ENCODE data around the gene ATG5. TPM values are rescaled to one million over a fixed set of nuclear protein-coding genes. Genes with fewer than 3 reads are reported as not detected.

The ATG5 gene
- polyA plus RNA-seq = 10 to 100 TPM; 24.1 to 36.4 (median 33.5) TPM
- long read RNA-seq, donor 1, transcript ATG5-204 (8 exons, 3,216 nt) = major isoform, 18 of 92 reads
- long read RNA-seq, donor 1, partial matches to known transcripts = 68 of 92 reads
- long read RNA-seq, donor 1, other reads (novel, unspliced or antisense) = 0 of 92 reads
- long read RNA-seq, donor 2, transcript ATG5-204 (8 exons, 3,216 nt) = major isoform, 6 of 12 reads
- long read RNA-seq, donor 2, partial matches to known transcripts = 5 of 12 reads
- long read RNA-seq, donor 2, other reads (novel, unspliced or antisense) = 0 of 12 reads
- long read RNA-seq, donor 3, partial matches to known transcripts = 0 of 5 reads
- long read RNA-seq, donor 3, other reads (novel, unspliced or antisense) = 0 of 5 reads
- long read RNA-seq, donor 4 = 0 reads
- long read RNA-seq, donor 5, partial matches to known transcripts = 20 of 26 reads
- long read RNA-seq, donor 5, other reads (novel, unspliced or antisense) = 0 of 26 reads
- long read RNA-seq, donor 6, transcript ATG5-204 (8 exons, 3,216 nt) = major isoform, 6 of 17 reads
- long read RNA-seq, donor 6, partial matches to known transcripts = 6 of 17 reads
- long read RNA-seq, donor 6, other reads (novel, unspliced or antisense) = 0 of 17 reads
- long read RNA-seq, donor 7, transcript ATG5-204 (8 exons, 3,216 nt) = major isoform, 14 of 19 reads
- long read RNA-seq, donor 7, transcript ATG5-208 (7 exons, 3,035 nt) = minor isoform, 5 of 19 reads
- long read RNA-seq, donor 7, partial matches to known transcripts = 0 of 19 reads
- long read RNA-seq, donor 7, other reads (novel, unspliced or antisense) = 0 of 19 reads
- long read RNA-seq, donor 8, partial matches to known transcripts = 0 of 1 reads
- long read RNA-seq, donor 8, other reads (novel, unspliced or antisense) = 0 of 1 reads
- long read RNA-seq, donor 9, partial matches to known transcripts = 0 of 3 reads
- long read RNA-seq, donor 9, other reads (novel, unspliced or antisense) = 0 of 3 reads
- long read RNA-seq, donor 10, transcript ATG5-204 (8 exons, 3,216 nt) = major isoform, 11 of 28 reads
- long read RNA-seq, donor 10, transcript ATG5-208 (7 exons, 3,035 nt) = minor isoform, 6 of 28 reads
- long read RNA-seq, donor 10, partial matches to known transcripts = 8 of 28 reads
- long read RNA-seq, donor 10, other reads (novel, unspliced or antisense) = 0 of 28 reads

DNA sequence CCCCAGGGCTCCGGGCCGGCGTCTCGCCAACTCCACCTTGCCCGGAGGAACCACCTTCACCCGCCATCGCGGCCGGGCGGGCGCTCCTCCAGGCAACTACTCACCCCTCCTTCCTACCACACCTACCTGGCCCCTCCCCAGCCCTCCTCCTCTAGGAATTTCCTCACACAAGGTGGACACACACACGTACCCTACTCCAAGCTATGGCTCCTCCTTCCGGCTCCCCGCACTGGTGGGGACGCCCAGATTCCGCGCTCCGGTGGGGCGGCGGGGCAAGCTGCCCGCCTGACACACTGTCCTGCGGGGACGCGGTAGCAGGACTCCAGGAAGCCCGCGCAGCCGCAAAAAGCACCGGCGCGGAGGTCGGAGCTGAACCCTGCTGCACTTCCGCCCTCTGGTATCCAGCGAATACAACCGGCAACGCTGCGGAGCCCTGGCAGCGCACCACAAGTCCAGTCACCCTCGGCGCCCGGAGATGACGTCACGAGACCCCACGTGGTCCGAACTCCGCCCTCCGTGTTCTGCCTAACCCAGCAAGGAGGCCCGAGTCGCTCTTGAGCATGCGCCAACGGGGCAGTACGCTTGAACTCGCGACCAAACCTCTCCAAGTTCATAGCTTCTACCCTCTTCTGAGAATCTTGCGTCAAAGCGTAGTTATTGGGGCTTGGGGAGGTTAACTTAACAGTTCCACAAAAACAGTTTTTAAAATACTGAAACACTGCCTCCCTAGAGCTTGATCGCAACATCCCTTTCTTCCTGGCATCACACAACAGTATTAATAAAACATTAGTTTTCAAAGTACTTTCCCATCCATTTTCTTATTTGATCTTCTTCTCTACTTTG, at the start of gene ATG5:
Gene ATG5, minus strand, starts transcription at position 425 of the 843 bp plus-strand sequence. CDS start 9,552 bp downstream, outside the sequence.
- Histone ChIP-seq H3K9me3 (ENCODE audit: control insufficient read depth in 2 of 2, insufficient read depth in 1 of 2, low read depth in 1 of 2, low read length in 1 of 2) (no peaks in the 10 kb centered on the region), H3K4me3 (ENCODE audit: low read depth in 1 of 3, low read length in 3 of 3) (peak within 1 kb of the TSS; percentile 60 to 93 (median 82)), H3K4me1 (ENCODE audit: control insufficient read depth in 3 of 3, insufficient read depth in 2 of 3, low read depth in 1 of 3, low read length in 2 of 3) (peaks cover 4 to 8% (median 6%) of the 10 kb centered on the region in 3 donors), H3K27me3 (ENCODE audit: control insufficient read depth in 3 of 3, insufficient read depth in 3 of 3, low read length in 3 of 3) (peaks cover 0 to 3% (median 0%) of the 10 kb centered on the region in 3 donors), H3K36me3 (ENCODE audit: control insufficient read depth in 3 of 3, insufficient read depth in 2 of 3, low read depth in 1 of 3, low read length in 3 of 3) (no peaks in the 10 kb centered on the region), H3K27ac (ENCODE audit: low read depth in 1 of 3, low read length in 2 of 3) (peak within 1 kb of the TSS; percentile 94 to 98 (median 95))
- DNase-seq (peak; percentile 99 to 100), FAIRE-seq (no peak)
- 1 to 2% (median 1%) methylated on average over 53 to 56 of the region's 56 CpGs for WGBS, 3 donors

- Histone ChIP-seq H3K9me3 (ENCODE audit: control insufficient read depth in 2 of 2, insufficient read depth in 1 of 2, low read depth in 1 of 2, low read length in 1 of 2) (no peaks in the 10 kb centered on the region), H3K27ac (ENCODE audit: low read depth in 1 of 3, low read length in 2 of 3) (no peak overlapping the region), H3K36me3 (ENCODE audit: control insufficient read depth in 3 of 3, insufficient read depth in 2 of 3, low read depth in 1 of 3, low read length in 3 of 3) (no peaks in the 10 kb centered on the region), H3K4me1 (ENCODE audit: control insufficient read depth in 3 of 3, insufficient read depth in 2 of 3, low read depth in 1 of 3, low read length in 2 of 3) (peaks cover 0 to 7% (median 0%) of the 10 kb centered on the region in 3 donors), H3K4me3 (ENCODE audit: low read depth in 1 of 3, low read length in 3 of 3) (no peak overlapping the region), H3K27me3 (ENCODE audit: control insufficient read depth in 3 of 3, insufficient read depth in 3 of 3, low read length in 3 of 3) (no peaks in the 10 kb centered on the region)
- peak in 1 of 2 donors; percentile 23 for DNase-seq
- 33 to 67% (median 38%) methylated on average over 1 of the region's 1 CpG for WGBS, 3 donors
- FAIRE-seq = no peak
Measured at GRCh38 chr6:106373502-106374239, 48.1 kb upstream of the ATG5 start.

DNA sequence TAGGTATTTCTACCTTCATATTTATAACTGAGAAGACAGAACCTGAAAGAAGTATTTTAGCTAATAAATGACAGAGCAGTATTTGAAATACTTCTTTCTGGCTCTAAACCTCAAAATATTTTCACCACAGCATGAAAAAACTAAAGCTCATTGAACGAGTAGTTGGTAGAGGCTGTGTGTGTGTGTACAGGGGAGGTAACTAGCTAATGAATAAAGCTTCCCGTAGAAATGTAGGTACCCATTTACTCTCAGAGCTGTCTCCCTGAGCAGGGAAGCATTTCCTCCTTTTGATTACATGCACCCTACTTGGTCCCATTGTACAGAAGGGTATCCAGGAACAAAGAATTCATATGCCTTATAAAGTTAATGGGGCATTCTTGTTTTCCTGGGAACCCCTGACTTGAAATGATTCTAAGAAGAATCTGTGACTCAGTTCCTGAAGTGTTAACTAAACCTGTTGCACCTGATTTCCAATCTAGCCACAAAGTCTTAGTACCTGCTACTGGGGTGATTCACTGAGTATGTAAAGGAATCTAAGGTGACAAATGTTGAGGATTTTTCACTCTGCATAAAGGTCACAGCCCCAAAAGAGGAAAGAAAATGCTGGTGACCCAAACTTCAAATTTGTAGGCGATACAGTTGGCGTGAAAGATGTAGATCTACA, 47.4 kb upstream of the ATG5 start:
- no peak overlapping the region for H3K27ac ChIP-seq (ENCODE audit: low read depth in 1 of 3, low read length in 2 of 3)
- peaks cover 0 to 7% (median 0%) of the 10 kb centered on the region in 3 donors for H3K4me1 ChIP-seq (ENCODE audit: control insufficient read depth in 3 of 3, insufficient read depth in 2 of 3, low read depth in 1 of 3, low read length in 2 of 3)
- no peaks in the 10 kb centered on the region for H3K9me3 ChIP-seq (ENCODE audit: control insufficient read depth in 2 of 2, insufficient read depth in 1 of 2, low read depth in 1 of 2, low read length in 1 of 2)
- no peaks in the 10 kb centered on the region for H3K27me3 ChIP-seq (ENCODE audit: control insufficient read depth in 3 of 3, insufficient read depth in 3 of 3, low read length in 3 of 3)
- WGBS, 3 donors = 85 to 86% (median 85%) methylated on average over 4 of the region's 4 CpGs
- FAIRE-seq = no peak
- H3K36me3 ChIP-seq (ENCODE audit: control insufficient read depth in 3 of 3, insufficient read depth in 2 of 3, low read depth in 1 of 3, low read length in 3 of 3) = no peaks in the 10 kb centered on the region
- no peak overlapping the region for H3K4me3 ChIP-seq (ENCODE audit: low read depth in 1 of 3, low read length in 3 of 3)
- no peak for DNase-seq

GRCh38 chr6:106370639-106371038, 45.1 kb upstream of the ATG5 start:
- no peak overlapping the region for H3K27ac ChIP-seq (ENCODE audit: low read depth in 1 of 3, low read length in 2 of 3)
- H3K36me3 ChIP-seq (ENCODE audit: control insufficient read depth in 3 of 3, insufficient read depth in 2 of 3, low read depth in 1 of 3, low read length in 3 of 3) = no peaks in the 10 kb centered on the region
- peaks cover 0 to 7% (median 0%) of the 10 kb centered on the region in 3 donors for H3K4me1 ChIP-seq (ENCODE audit: control insufficient read depth in 3 of 3, insufficient read depth in 2 of 3, low read depth in 1 of 3, low read length in 2 of 3)
- no peaks in the 10 kb centered on the region for H3K27me3 ChIP-seq (ENCODE audit: control insufficient read depth in 3 of 3, insufficient read depth in 3 of 3, low read length in 3 of 3)
- no peaks in the 10 kb centered on the region for H3K9me3 ChIP-seq (ENCODE audit: control insufficient read depth in 2 of 2, insufficient read depth in 1 of 2, low read depth in 1 of 2, low read length in 1 of 2)
- FAIRE-seq (no peak), DNase-seq (no peak)
- 23 to 48% (median 29%) methylated on average over 1 of the region's 1 CpG for WGBS, 3 donors
- no peak overlapping the region for H3K4me3 ChIP-seq (ENCODE audit: low read depth in 1 of 3, low read length in 3 of 3)

- no peak for DNase-seq
- no peak overlapping the region for H3K4me3 ChIP-seq (ENCODE audit: low read depth in 1 of 3, low read length in 3 of 3)
- H3K27ac ChIP-seq (ENCODE audit: low read depth in 1 of 3, low read length in 2 of 3) = no peak overlapping the region
- 22 to 46% (median 36%) methylated on average over 2 of the region's 2 CpGs for WGBS, 3 donors
- H3K9me3 ChIP-seq (ENCODE audit: control insufficient read depth in 2 of 2, insufficient read depth in 1 of 2, low read depth in 1 of 2, low read length in 1 of 2) = no peaks in the 10 kb centered on the region
- H3K27me3 ChIP-seq (ENCODE audit: control insufficient read depth in 3 of 3, insufficient read depth in 3 of 3, low read length in 3 of 3) = no peaks in the 10 kb centered on the region
- FAIRE-seq = no peak
- H3K4me1 ChIP-seq (ENCODE audit: control insufficient read depth in 3 of 3, insufficient read depth in 2 of 3, low read depth in 1 of 3, low read length in 2 of 3) = peaks cover 0 to 7% (median 0%) of the 10 kb centered on the region in 3 donors
- H3K36me3 ChIP-seq (ENCODE audit: control insufficient read depth in 3 of 3, insufficient read depth in 2 of 3, low read depth in 1 of 3, low read length in 3 of 3) = no peaks in the 10 kb centered on the region
Measured at GRCh38 chr6:106369739-106370138, 44.2 kb upstream of the ATG5 start.

GRCh38 chr6:106363401-106364138, 38.0 kb upstream of the ATG5 start:
- Histone ChIP-seq H3K27me3 (ENCODE audit: control insufficient read depth in 3 of 3, insufficient read depth in 3 of 3, low read length in 3 of 3) (peaks cover 0 to 12% (median 2%) of the 10 kb centered on the region in 3 donors), H3K27ac (ENCODE audit: low read depth in 1 of 3, low read length in 2 of 3) (no peak overlapping the region), H3K4me3 (ENCODE audit: low read depth in 1 of 3, low read length in 3 of 3) (no peak overlapping the region), H3K4me1 (ENCODE audit: control insufficient read depth in 3 of 3, insufficient read depth in 2 of 3, low read depth in 1 of 3, low read length in 2 of 3) (peaks cover 0 to 4% (median 0%) of the 10 kb centered on the region in 3 donors), H3K9me3 (ENCODE audit: control insufficient read depth in 2 of 2, insufficient read depth in 1 of 2, low read depth in 1 of 2, low read length in 1 of 2) (no peaks in the 10 kb centered on the region), H3K36me3 (ENCODE audit: control insufficient read depth in 3 of 3, insufficient read depth in 2 of 3, low read depth in 1 of 3, low read length in 3 of 3) (no peaks in the 10 kb centered on the region)
- DNase-seq = no peak
- no peak for FAIRE-seq
- 94 to 98% (median 95%) methylated on average over 3 of the region's 3 CpGs for WGBS, 3 donors
